ENCODE data around the gene TRPV5. TPM values are rescaled to one million over a fixed set of nuclear protein-coding genes. Genes with fewer than 3 reads are reported as not detected.
A peak's percentile ranks its signal among the peaks of the same experiment; 100 is the strongest.

The TRPV5 gene
- total RNA-seq, 4 donors from 2014 or later = not detected

GRCh38 chr7:142899661-142900060 is 33.9 kb downstream of the TRPV5 start:
- TF ChIP-seq CTCF (IDR thresholded peaks at IDR 0.05) (no peak), POLR2A (IDR thresholded peaks at IDR 0.05) (no peak)
- no peak for DNase-seq
- 53 to 69% methylated on average over 3 of the region's 3 CpGs for WGBS, 2 donors

GRCh38 chr7:142898377-142899170 is 35.0 kb downstream of the TRPV5 start:
- Histone ChIP-seq H3K4me1 (peaks cover 0 to 12% of the 10 kb centered on the region in 2 donors), H3K9me3 (no peaks in the 10 kb centered on the region), H3K4me3 (replicated peaks in 1 of 3) (no peak overlapping the region), H3K27ac (no peak overlapping the region), H3K27me3 (no peaks in the 10 kb centered on the region), H3K36me3 (no peaks in the 10 kb centered on the region)
- TF ChIP-seq POLR2A (IDR thresholded peaks at IDR 0.05) (no peak), CTCF (IDR thresholded peaks at IDR 0.05) (no peak)
- intact Hi-C loops (cut with DNase I) = no loop called here
- DNase-seq = peak; percentile 80 to 82
- WGBS, 2 donors = 29 to 37% methylated on average over 3 of the region's 3 CpGs

More at GRCh38 chr7:142899661-142900060, 33.9 kb downstream of the TRPV5 start:
- Histone ChIP-seq H3K4me1 (peaks cover 0 to 12% of the 10 kb centered on the region in 2 donors), H3K36me3 (no peaks in the 10 kb centered on the region), H3K9me3 (no peaks in the 10 kb centered on the region), H3K27ac (no peak overlapping the region), H3K4me3 (replicated peaks in 1 of 3) (no peak overlapping the region), H3K27me3 (no peaks in the 10 kb centered on the region)
- intact Hi-C loops (cut with DNase I) = no loop called here

- 93 to 95% methylated on average over 7 of the region's 7 CpGs for WGBS, 2 donors
- H3K4me1 ChIP-seq = peaks cover 0 to 12% of the 10 kb centered on the region in 2 donors
- H3K4me3 ChIP-seq (replicated peaks in 1 of 3) = no peak overlapping the region
- intact Hi-C loops (cut with DNase I) = no loop called here
- H3K27me3 ChIP-seq = no peaks in the 10 kb centered on the region
- no peak for TF ChIP-seq POLR2A (IDR thresholded peaks at IDR 0.05)
- no peak for TF ChIP-seq CTCF (IDR thresholded peaks at IDR 0.05)
- DNase-seq = no peak
- H3K9me3 ChIP-seq = no peaks in the 10 kb centered on the region
- no peaks in the 10 kb centered on the region for H3K36me3 ChIP-seq
- no peak overlapping the region for H3K27ac ChIP-seq
Measured at GRCh38 chr7:142897691-142898090, 35.9 kb downstream of the TRPV5 start.

GRCh38 chr7:142896741-142897379 is 36.7 kb downstream of the TRPV5 start:
- no peak overlapping the region for H3K27ac ChIP-seq
- no peaks in the 10 kb centered on the region for H3K36me3 ChIP-seq
- no peaks in the 10 kb centered on the region for H3K9me3 ChIP-seq
- no peak for DNase-seq
- 85 to 96% methylated on average over 3 of the region's 3 CpGs for WGBS, 2 donors
- TF ChIP-seq POLR2A (IDR thresholded peaks at IDR 0.05) = no peak
- TF ChIP-seq CTCF (IDR thresholded peaks at IDR 0.05) = no peak
- no peak overlapping the region for H3K4me3 ChIP-seq (replicated peaks in 1 of 3)
- peaks cover 0 to 12% of the 10 kb centered on the region in 2 donors for H3K4me1 ChIP-seq
- intact Hi-C loops (cut with DNase I) = no loop called here
- no peaks in the 10 kb centered on the region for H3K27me3 ChIP-seq

GRCh38 chr7:142896151-142896550 is 37.4 kb downstream of the TRPV5 start:
- no peaks in the 10 kb centered on the region for H3K36me3 ChIP-seq
- intact Hi-C loops (cut with DNase I) = no loop called here
- TF ChIP-seq POLR2A (IDR thresholded peaks at IDR 0.05) = no peak
- no peak for TF ChIP-seq CTCF (IDR thresholded peaks at IDR 0.05)
- peaks cover 0 to 12% of the 10 kb centered on the region in 2 donors for H3K4me1 ChIP-seq
- no peaks in the 10 kb centered on the region for H3K27me3 ChIP-seq
- 87 to 93% methylated on average over 3 of the region's 3 CpGs for WGBS, 2 donors
- H3K27ac ChIP-seq = no peak overlapping the region
- DNase-seq = no peak
- H3K4me3 ChIP-seq (replicated peaks in 1 of 3) = no peak overlapping the region
- H3K9me3 ChIP-seq = no peaks in the 10 kb centered on the region
